Measurements from ENCODE around the gene PAPPA2.
A peak's percentile ranks its signal among the peaks of the same experiment; 100 is the strongest.

The PAPPA2 gene

DNA sequence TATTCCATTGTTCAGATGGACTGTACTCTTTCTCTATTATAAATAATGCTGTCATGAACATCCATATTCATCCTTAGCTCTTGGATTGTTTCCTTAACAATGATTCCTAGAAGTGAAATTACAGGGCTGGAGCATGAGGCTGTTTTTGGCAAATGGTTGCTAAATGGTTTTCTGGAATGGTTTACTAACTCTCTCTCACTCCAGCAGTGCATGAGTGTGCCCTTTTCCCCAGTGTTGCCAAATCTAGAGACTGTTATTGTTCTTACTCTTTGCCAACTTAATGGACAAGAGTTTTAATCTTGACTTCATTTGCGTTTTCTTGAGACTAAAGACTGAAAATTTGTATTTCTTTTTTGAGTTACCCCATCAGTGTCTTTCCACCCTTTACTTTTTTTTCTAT is 113.0 kb downstream of the PAPPA2 start (continued):
- TF ChIP-seq ZNF571 (tag by site-specific recombination; IDR thresholded peaks at IDR 0.05): no peak
- TF ChIP-seq, protein P1, sequence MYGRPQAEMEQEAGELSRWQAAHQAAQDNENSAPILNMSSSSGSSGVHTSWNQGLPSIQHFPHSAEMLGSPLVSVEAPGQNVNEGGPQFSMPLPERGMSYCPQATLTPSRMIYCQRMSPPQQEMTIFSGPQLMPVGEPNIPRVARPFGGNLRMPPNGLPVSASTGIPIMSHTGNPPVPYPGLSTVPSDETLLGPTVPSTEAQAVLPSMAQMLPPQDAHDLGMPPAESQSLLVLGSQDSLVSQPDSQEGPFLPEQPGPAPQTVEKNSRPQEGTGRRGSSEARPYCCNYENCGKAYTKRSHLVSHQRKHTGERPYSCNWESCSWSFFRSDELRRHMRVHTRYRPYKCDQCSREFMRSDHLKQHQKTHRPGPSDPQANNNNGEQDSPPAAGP (tag by site-specific recombination; IDR thresholded peaks at IDR 0.05): no peak

DNA sequence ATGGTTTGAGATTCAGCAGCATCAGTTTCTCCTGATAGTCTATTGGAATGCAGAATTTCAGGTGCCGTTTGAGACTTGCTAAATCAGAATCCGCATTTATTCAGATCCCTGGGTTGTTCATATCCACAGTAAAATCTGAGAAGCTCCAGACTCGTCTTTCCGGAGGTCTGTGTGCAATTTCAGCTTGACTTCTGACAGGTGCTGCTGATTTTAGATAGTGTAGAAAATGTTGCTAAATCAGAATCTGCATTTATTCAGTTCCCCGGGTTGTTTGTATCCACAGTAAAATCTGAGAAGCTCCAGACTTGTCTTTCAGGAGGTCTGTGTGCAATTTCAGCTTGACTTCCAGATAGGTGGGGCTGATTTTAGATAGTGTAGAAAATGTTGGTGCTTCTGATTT is 113.7 kb downstream of the PAPPA2 start:
- H3K9me3 ChIP-seq (ENCODE audit: control insufficient read depth, insufficient read depth, low read depth, low read length): no peaks in the 10 kb centered on the region
- POLR2A ChIA-PET: no interaction called here
- TF ChIP-seq ZNF416 (tag by site-specific recombination; IDR thresholded peaks at IDR 0.05) (no peak), MEIS1 (CRISPR knock-in tag; IDR thresholded peaks at IDR 0.05; ENCODE audit: borderline replicate concordance) (no peak), ZNF16 (tag by site-specific recombination; IDR thresholded peaks at IDR 0.05; ENCODE audit: low read depth) (no peak), ZNF274 (IDR thresholded peaks at IDR 0.05; ENCODE audit: low read length) (no peak), ZNF274 (tag by site-specific recombination; IDR thresholded peaks at IDR 0.05; ENCODE audit: borderline replicate concordance) (no peak), ZNF394 (tag by site-specific recombination; IDR thresholded peaks at IDR 0.05; ENCODE audit: borderline replicate concordance) (no peak), ZNF501 (tag by site-specific recombination; IDR thresholded peaks at IDR 0.05) (no peak)
- TF ChIP-seq, protein P2, sequence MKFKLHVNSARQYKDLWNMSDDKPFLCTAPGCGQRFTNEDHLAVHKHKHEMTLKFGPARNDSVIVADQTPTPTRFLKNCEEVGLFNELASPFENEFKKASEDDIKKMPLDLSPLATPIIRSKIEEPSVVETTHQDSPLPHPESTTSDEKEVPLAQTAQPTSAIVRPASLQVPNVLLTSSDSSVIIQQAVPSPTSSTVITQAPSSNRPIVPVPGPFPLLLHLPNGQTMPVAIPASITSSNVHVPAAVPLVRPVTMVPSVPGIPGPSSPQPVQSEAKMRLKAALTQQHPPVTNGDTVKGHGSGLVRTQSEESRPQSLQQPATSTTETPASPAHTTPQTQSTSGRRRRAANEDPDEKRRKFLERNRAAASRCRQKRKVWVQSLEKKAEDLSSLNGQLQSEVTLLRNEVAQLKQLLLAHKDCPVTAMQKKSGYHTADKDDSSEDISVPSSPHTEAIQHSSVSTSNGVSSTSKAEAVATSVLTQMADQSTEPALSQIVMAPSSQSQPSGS (tag by site-specific recombination; IDR thresholded peaks at IDR 0.05; ENCODE audit: low read depth): no peak
- TF ChIP-seq, protein P3, sequence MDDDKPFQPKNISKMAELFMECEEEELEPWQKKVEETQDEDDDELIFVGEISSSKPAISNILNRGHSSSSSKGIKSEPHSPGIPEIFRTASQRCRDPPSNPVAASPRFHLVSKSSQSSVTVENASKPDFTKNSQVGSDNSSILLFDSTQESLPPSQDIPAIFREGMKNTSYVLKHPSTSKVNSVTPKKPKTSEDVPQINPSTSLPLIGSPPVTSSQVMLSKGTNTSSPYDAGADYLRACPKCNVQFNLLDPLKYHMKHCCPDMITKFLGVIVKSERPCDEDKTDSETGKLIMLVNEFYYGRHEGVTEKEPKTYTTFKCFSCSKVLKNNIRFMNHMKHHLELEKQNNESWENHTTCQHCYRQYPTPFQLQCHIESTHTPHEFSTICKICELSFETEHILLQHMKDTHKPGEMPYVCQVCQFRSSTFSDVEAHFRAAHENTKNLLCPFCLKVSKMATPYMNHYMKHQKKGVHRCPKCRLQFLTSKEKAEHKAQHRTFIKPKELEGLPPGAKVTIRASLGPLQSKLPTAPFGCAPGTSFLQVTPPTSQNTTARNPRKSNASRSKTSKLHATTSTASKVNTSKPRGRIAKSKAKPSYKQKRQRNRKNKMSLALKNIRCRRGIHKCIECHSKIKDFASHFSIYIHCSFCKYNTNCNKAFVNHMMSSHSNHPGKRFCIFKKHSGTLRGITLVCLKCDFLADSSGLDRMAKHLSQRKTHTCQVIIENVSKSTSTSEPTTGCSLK (tag by site-specific recombination; IDR thresholded peaks at IDR 0.05): no peak
- CTCF ChIA-PET: interaction anchor here (0.6 to 1.1 kb wide), 3 partner anchors 15 to 456 kb away, joined by 3 to 4 read pairs (median 3); no protein-coding TSS in a partner anchor
- no peak overlapping the region for H3K27ac ChIP-seq (ENCODE audit: extremely low read depth, low read depth, low read length)
- H3K4me3 ChIP-seq (ENCODE audit: low read depth, low read length): no peak overlapping the region
- no peaks in the 10 kb centered on the region for H3K36me3 ChIP-seq (ENCODE audit: control insufficient read depth in 2 of 2, insufficient read depth in 1 of 2, low read length in 2 of 2)
- no peaks in the 10 kb centered on the region for H3K4me1 ChIP-seq (ENCODE audit: control insufficient read depth, insufficient read depth, low read length)

DNA sequence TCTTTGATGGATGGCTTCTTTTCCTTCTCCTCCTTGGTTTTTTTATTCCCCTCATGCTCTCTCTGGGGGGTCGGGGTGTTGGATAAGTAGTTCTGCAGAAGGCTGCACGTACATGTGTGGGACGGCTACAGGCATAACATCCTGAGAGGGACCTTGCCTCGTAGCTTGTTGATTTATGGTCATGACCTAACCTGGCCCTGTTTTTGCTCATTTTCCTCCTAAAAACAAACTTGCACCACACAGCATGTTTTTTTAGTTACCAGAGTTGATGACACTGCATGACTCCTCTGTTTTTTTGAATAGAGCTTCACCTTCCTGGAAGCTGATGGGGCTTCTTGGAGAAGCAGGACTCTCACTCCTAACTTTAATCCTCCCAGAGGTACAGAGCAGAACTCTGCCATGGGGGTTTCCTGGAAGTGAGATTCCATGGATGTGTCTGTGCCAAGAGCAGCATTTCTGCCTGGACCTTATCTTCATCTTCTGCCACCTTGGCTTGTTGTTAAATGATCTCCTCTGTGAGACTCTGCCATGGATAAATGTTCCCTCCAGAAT is 114.7 kb downstream of the PAPPA2 start:
- Histone ChIP-seq H3K9me3 (ENCODE audit: control insufficient read depth, insufficient read depth, low read depth, low read length) (no peaks in the 10 kb centered on the region), H3K4me1 (ENCODE audit: control insufficient read depth, insufficient read depth, low read length) (no peaks in the 10 kb centered on the region), H3K36me3 (ENCODE audit: control insufficient read depth in 2 of 2, insufficient read depth in 1 of 2, low read length in 2 of 2) (no peaks in the 10 kb centered on the region), H3K27ac (ENCODE audit: extremely low read depth, low read depth, low read length) (no peak overlapping the region), H3K4me3 (ENCODE audit: low read depth, low read length) (no peak overlapping the region)
- TF ChIP-seq GLIS1 (tag by site-specific recombination; IDR thresholded peaks at IDR 0.05): peak; percentile 20; the same call in 1 of the 2 replicates
- TF ChIP-seq HOXC10 (CRISPR knock-in tag; IDR thresholded peaks at IDR 0.05): no peak
- ChIA-PET CTCF (interaction anchor here (0.7 to 1.1 kb wide), 2 partner anchors 17 to 114 kb away, joined by 3 to 4 read pairs; no protein-coding TSS in a partner anchor), POLR2A (no interaction called here)

DNA sequence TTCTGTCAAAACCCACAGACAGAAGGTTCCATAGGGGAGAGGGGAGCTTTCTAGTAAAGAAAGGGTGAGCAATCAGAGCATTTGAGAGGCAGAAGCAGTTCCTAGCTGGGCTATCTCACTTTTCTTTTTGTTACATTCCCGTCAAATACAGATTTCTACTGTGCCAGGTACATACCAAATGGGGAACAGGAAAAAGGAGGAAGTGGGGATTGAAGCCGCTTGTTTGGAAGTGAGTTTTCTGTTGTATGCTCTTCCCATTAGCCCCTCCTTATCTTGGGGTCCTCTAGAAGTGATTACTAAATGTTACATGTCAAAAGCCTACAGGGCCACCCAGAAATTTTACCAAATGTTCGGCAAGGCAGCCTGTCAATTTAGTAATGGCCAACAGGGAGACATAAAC is 116.1 kb downstream of the PAPPA2 start:
- H3K4me1 ChIP-seq (ENCODE audit: control insufficient read depth, insufficient read depth, low read length): no peaks in the 10 kb centered on the region
- CTCF ChIA-PET: no interaction called here
- TF ChIP-seq SALL2 (tag by site-specific recombination; IDR thresholded peaks at IDR 0.05; ENCODE audit: borderline replicate concordance) (no peak), ZNF777 (tag by site-specific recombination; IDR thresholded peaks at IDR 0.05; ENCODE audit: borderline replicate concordance) (no peak), MEIS1 (CRISPR knock-in tag; IDR thresholded peaks at IDR 0.05; ENCODE audit: borderline replicate concordance) (no peak), ZNF658 (tag by site-specific recombination; IDR thresholded peaks at IDR 0.05) (no peak), ZNF292 (tag by site-specific recombination; IDR thresholded peaks at IDR 0.05; ENCODE audit: borderline replicate concordance, low read depth) (no peak), KLF8 (tag by site-specific recombination; IDR thresholded peaks at IDR 0.05) (no peak), ZNF274 (IDR thresholded peaks at IDR 0.05; ENCODE audit: low read length) (no peak), ZNF274 (tag by site-specific recombination; IDR thresholded peaks at IDR 0.05; ENCODE audit: borderline replicate concordance) (no peak)
- TF ChIP-seq, protein P4, sequence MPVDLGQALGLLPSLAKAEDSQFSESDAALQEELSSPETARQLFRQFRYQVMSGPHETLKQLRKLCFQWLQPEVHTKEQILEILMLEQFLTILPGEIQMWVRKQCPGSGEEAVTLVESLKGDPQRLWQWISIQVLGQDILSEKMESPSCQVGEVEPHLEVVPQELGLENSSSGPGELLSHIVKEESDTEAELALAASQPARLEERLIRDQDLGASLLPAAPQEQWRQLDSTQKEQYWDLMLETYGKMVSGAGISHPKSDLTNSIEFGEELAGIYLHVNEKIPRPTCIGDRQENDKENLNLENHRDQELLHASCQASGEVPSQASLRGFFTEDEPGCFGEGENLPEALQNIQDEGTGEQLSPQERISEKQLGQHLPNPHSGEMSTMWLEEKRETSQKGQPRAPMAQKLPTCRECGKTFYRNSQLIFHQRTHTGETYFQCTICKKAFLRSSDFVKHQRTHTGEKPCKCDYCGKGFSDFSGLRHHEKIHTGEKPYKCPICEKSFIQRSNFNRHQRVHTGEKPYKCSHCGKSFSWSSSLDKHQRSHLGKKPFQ (tag by site-specific recombination; IDR thresholded peaks at IDR 0.05): no peak
- TF ChIP-seq, protein P1 (tag by site-specific recombination; IDR thresholded peaks at IDR 0.05): no peak
- TF ChIP-seq, protein P5, sequence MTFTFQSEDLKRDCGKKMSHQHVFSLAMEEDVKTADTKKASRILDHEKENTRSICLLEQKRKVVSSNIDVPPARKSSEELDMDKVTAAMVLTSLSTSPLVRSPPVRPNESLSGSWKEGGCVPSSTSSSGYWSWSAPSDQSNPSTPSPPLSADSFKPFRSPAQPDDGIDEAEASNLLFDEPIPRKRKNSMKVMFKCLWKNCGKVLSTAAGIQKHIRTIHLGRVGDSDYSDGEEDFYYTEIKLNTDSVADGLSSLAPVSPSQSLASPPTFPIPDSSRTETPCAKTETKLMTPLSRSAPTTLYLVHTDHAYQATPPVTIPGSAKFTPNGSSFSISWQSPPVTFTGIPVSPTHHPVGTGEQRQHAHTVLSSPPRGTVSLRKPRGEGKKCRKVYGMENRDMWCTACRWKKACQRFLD (tag by site-specific recombination; IDR thresholded peaks at IDR 0.05): no peak

More for the DNA sequence above, 116.1 kb downstream of the PAPPA2 start:
- no peak overlapping the region for H3K27ac ChIP-seq (ENCODE audit: extremely low read depth, low read depth, low read length)
- POLR2A ChIA-PET: no interaction called here
- no peaks in the 10 kb centered on the region for H3K9me3 ChIP-seq (ENCODE audit: control insufficient read depth, insufficient read depth, low read depth, low read length)
- H3K36me3 ChIP-seq (ENCODE audit: control insufficient read depth in 2 of 2, insufficient read depth in 1 of 2, low read length in 2 of 2): no peaks in the 10 kb centered on the region
- no peak overlapping the region for H3K4me3 ChIP-seq (ENCODE audit: low read depth, low read length)
